Fibroblast of lung (primary cell): ENCODE results near the gene MAP4K4.

Source experiments
- EZH2 ChIP-seq: IDR thresholded peaks from 2 replicates; pipeline ENCODE4 v1.5.1; 2012; ENCODE audit warnings: low read length, control low read depth, mild to moderate bottlenecking; ENCODE audit errors: missing control alignments
- TF ChIP-seq, protein P1 (sequence below), 2 donors: IDR thresholded peaks in 1 of 2; conservative IDR thresholded peaks in 1 of 2; 1 replicate in 1 of 2; 2 replicates in 1 of 2; pipeline ENCODE4 v1.5.1; 2011 to 2012; ENCODE audit warnings: low read length in 2 of 2, control low read depth in 1 of 2, inconsistent platforms in 1 of 2, low read depth in 1 of 2, mild to moderate bottlenecking in 1 of 2

DNA sequence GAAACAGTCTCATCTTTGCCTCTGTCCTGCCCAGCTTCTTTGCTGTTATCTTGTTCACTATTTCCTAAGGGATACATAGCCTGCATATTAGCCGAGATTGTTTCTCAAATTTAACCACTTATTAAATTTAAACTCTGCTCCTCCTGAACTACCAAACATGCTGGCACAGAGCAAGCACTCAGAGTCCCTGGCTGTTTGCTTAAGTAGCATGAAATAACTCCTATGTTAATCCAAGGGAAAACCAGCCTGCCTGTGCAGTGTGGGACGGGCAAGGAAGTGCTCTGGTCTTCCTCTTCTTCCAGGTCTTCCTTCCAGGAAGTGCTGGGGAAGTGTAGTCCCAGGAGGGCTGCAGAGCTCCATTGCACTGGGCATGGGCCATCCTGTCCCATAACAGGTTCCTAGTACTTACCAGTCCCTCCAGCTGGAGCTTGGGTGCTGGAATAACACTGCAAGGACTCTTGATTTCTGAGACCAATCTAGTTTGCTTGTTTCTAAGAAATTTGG is 198.4 kb downstream of the MAP4K4 start:
- TF ChIP-seq, protein P1, sequence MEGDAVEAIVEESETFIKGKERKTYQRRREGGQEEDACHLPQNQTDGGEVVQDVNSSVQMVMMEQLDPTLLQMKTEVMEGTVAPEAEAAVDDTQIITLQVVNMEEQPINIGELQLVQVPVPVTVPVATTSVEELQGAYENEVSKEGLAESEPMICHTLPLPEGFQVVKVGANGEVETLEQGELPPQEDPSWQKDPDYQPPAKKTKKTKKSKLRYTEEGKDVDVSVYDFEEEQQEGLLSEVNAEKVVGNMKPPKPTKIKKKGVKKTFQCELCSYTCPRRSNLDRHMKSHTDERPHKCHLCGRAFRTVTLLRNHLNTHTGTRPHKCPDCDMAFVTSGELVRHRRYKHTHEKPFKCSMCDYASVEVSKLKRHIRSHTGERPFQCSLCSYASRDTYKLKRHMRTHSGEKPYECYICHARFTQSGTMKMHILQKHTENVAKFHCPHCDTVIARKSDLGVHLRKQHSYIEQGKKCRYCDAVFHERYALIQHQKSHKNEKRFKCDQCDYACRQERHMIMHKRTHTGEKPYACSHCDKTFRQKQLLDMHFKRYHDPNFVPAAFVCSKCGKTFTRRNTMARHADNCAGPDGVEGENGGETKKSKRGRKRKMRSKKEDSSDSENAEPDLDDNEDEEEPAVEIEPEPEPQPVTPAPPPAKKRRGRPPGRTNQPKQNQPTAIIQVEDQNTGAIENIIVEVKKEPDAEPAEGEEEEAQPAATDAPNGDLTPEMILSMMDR (conservative IDR thresholded peaks at IDR 0.05 in 1 of 2, IDR thresholded peaks at IDR 0.05 in 1 of 2; ENCODE audit: low read depth in 1 of 2, low read length in 2 of 2), result no peak
- TF ChIP-seq EZH2, result no peak
